Activated CD4-positive, alpha-beta T cell treated with anti-CD3 and anti-CD28 coated beads for 36 hours (primary cell): ENCODE results near the gene ARMC8. TPM values are rescaled to one million over a fixed set of nuclear protein-coding genes. Genes with fewer than 3 reads are reported as not detected.

Source experiments
- ATAC-seq: fragments of 200-7000 bp; cut with Tn5 transposase; one replicate; pipeline ENCODE4 v1.10.0; 2021; ENCODE audit warnings: mild to moderate bottlenecking, moderate library complexity
- CTCF ChIA-PET: fragments of 350-600 bp; sonication (Branson Sonifier 250); formaldehyde crosslinking; loops from one replicate; lab custom pipeline; 2021; ENCODE audit warnings: antibody characterized with exemption; lab: Charles Lee
- POLR2A ChIA-PET: fragments of 350-600 bp; sonication (Branson Sonifier 250); formaldehyde crosslinking; loops from one replicate; lab custom pipeline; 2021; ENCODE audit warnings: antibody characterized with exemption, inconsistent platforms; lab: Charles Lee
- DNase-seq: peaks from one replicate; pipeline ENCODE4 v3.0.0-alpha.2; 2020
- H3K27ac Mint-ChIP-seq: one replicate; pipeline ENCODE4 v1.8.0; 2021; ENCODE audit warnings: mixed read lengths
- H3K27me3 Mint-ChIP-seq: one replicate; pipeline ENCODE4 v1.8.0; 2021; ENCODE audit warnings: mixed read lengths
- H3K36me3 Mint-ChIP-seq: one replicate; pipeline ENCODE4 v1.8.0; 2021; ENCODE audit warnings: low read depth, mixed read lengths
- H3K4me1 Mint-ChIP-seq: one replicate; pipeline ENCODE4 v1.8.0; 2021; ENCODE audit warnings: mixed read lengths
- H3K4me3 Mint-ChIP-seq: one replicate; pipeline ENCODE4 v1.8.0; 2021; ENCODE audit warnings: mild to moderate bottlenecking, moderate library complexity, mixed read lengths
- H3K9me3 Mint-ChIP-seq: one replicate; pipeline ENCODE4 v1.8.0; 2021; ENCODE audit warnings: low read depth, mixed read lengths
- intact Hi-C, 2 experiments: fragments of 100-400 bp; cut with DNase I in 1 of 2; cut with micrococcal nuclease in 1 of 2; formaldehyde crosslinking; loops; one replicate each; pipeline versions ENCODE4 v1.14.2 to v1.15.1; 2022 to 2024; cut with DNase I, micrococcal nuclease
- total RNA-seq, 2 experiments: library from RNA; stranded (reverse); gene quantifications; one replicate each; pipeline ENCODE4 v1.2.3, GENCODE V29; 2021

ARMC8 gene
- total RNA-seq, 2 experiments from 2014 or later = 38.3 to 46.2 TPM

DNA sequence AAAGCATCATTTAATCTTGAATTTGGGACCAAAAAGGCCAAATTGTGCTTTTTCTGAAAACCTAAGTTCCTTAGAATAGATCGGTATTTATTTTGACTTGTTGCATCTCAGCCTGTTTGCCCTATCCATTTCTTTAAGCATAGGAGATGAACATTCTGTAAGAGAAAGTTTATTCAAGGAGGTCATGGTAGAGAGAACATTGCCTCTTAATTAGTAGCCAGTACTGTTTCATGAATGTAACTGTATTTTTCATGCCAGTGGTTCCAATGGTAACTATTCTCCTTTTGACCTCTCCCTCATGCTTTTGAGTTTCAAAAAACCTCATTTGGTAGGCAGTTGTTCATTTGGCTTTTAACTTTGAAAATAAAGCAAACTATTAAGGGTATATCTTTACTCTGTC, 55.4 kb downstream of the ARMC8 start:
- POLR2A ChIA-PET = no interaction called here
- H3K4me1 Mint-ChIP-seq = no peaks in the 10 kb centered on the region
- ATAC-seq = no peak
- CTCF ChIA-PET = interaction anchor here (1.0 kb wide), 1 partner anchor 13 kb away, joined by 3 read pairs; no protein-coding TSS in a partner anchor
- no peaks in the 10 kb centered on the region for H3K9me3 Mint-ChIP-seq
- H3K27ac Mint-ChIP-seq = no peak overlapping the region
- H3K27me3 Mint-ChIP-seq = no peaks in the 10 kb centered on the region
- no peak overlapping the region for H3K4me3 Mint-ChIP-seq
- no peak for DNase-seq
- intact Hi-C loops = no loop called here
- peaks cover 43% of the 10 kb centered on the region for H3K36me3 Mint-ChIP-seq

DNA sequence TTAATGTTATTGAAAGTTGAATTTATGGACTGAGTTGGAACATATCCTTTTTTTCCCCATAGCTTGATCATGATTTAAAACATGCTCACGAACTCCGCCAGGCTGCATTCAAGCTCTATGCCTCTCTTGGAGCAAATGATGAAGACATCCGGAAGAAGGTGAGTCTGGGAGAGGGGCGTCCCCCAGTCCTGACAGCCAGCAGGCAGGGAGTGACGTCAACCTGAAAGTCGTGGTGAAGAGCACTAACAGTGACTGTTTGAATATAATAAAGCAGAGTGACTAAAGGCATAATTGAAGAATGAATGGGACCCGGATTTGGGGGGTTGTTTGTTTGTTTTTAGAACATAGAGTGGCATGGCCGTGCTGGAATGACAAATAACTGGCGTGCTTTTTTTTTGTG, 57.9 kb downstream of the ARMC8 start:
- CTCF ChIA-PET = interaction anchor here (0.6 to 1.4 kb wide), 2 partner anchors 70 to 374 kb away, joined by 3 to 4 read pairs; no protein-coding TSS in a partner anchor
- Mint-ChIP-seq H3K36me3 (peaks cover 49% of the 10 kb centered on the region), H3K9me3 (no peaks in the 10 kb centered on the region), H3K4me3 (no peak overlapping the region), H3K27me3 (no peaks in the 10 kb centered on the region), H3K27ac (no peak overlapping the region), H3K4me1 (no peaks in the 10 kb centered on the region)
- POLR2A ChIA-PET = no interaction called here
- intact Hi-C loops = no loop called here
- DNase-seq (peak; percentile 9), ATAC-seq (peak; percentile 23)

DNA sequence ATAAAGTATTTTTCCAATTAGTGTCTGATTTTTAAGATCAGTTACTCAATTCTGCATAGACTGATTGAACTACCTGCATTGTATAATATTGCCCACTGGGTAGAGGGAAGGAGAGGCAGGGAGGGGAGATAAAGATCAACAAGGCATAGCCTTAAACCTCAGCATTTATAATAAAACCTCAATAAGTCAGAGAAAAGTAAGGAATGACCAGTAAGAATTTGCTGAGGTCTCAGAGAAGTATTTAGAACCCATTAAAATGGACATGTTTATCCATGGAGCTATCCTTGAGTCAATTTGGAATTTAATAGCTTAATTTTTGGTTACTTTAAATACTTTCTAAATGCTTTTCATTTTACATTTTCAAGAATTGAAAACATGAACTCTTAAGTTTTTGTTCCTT, 62.5 kb downstream of the ARMC8 start:
- Mint-ChIP-seq H3K4me1 (peaks cover 2% of the 10 kb centered on the region), H3K27me3 (no peaks in the 10 kb centered on the region), H3K4me3 (no peak overlapping the region), H3K9me3 (no peaks in the 10 kb centered on the region), H3K36me3 (peaks cover 36% of the 10 kb centered on the region), H3K27ac (no peak overlapping the region)
- ChIA-PET POLR2A (interaction anchor here (0.7 kb wide), 1 partner anchor 105 kb away, joined by 5 read pairs; no protein-coding TSS in a partner anchor), CTCF (interaction anchor here (0.8 kb wide), 1 partner anchor 65 kb away, joined by 3 read pairs; no protein-coding TSS in a partner anchor)
- intact Hi-C loops = no loop called here
- DNase-seq = no peak
- no peak for ATAC-seq

DNA sequence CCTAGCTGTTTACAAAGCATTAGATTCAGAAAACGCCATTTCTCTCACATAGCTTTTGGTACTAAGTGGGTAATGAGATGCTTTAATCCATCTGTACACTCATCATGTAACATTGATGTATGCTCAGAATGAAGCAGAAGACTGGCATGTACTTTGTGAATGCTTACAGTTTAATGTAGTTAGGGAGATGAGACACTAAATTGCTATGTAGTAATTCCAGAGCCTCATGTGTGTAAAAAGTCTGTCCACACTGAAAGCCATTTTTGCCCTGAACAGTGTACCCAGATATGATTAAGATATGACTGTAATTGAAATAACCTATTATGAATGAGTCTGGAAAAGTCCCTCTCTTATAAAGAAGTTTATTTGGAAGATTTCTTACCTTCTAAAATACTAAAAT, 66.5 kb downstream of the ARMC8 start:
- Mint-ChIP-seq H3K9me3 (no peaks in the 10 kb centered on the region), H3K4me3 (no peak overlapping the region), H3K27ac (no peak overlapping the region), H3K36me3 (peaks cover 13% of the 10 kb centered on the region), H3K4me1 (peaks cover 7% of the 10 kb centered on the region), H3K27me3 (no peaks in the 10 kb centered on the region)
- ATAC-seq = no peak
- POLR2A ChIA-PET = interaction anchor here (0.5 kb wide), 1 partner anchor 22 kb away, joined by 7 read pairs; no protein-coding TSS in a partner anchor
- no peak for DNase-seq
- CTCF ChIA-PET = no interaction called here
- intact Hi-C loops = no loop called here

DNA sequence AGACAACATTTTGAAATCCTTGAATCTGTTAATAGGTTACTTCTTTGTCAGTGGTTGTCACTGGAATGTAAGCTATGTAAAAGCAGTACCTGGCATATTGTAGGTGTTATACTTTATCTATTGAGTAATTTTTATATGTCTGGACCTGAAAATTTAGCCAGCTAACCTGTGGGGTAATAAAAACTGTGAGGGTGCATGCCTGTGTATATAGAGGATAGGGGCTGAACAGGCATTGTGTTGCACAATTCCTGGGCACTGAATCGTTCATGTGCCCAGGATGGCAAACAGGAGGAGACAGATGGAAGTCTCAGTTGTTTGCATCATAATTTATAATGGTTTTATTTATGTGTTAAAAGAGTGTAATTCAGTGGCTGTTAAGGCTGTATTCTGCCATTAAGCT, 67.1 kb downstream of the ARMC8 start:
- no peak for ATAC-seq
- ChIA-PET CTCF (no interaction called here), POLR2A (no interaction called here)
- H3K36me3 Mint-ChIP-seq = peaks cover 11% of the 10 kb centered on the region
- H3K4me3 Mint-ChIP-seq = no peak overlapping the region
- H3K27ac Mint-ChIP-seq = no peak overlapping the region
- no peaks in the 10 kb centered on the region for H3K27me3 Mint-ChIP-seq
- H3K4me1 Mint-ChIP-seq = peaks cover 7% of the 10 kb centered on the region
- no peaks in the 10 kb centered on the region for H3K9me3 Mint-ChIP-seq
- DNase-seq = no peak
- intact Hi-C loops = no loop called here

DNA sequence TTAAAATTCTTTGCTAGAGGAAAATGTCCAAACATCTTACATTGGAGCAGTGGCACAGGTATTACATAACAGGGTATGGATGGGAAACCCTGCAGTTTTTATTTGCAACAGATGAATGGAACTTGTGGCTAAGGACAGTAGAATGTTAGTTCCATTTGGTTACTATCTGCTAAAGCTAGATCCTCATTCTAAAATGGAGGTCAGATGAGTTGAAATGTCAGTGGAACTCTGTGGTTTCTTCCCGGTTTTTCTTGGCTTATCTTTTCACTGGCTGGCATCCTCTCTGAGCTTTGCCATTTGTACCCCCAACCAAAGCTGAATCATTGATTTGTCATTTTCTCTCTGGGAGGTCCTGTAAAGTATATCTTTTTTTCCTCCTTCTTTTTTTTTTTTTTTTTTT, 68.9 kb downstream of the ARMC8 start:
- no peak overlapping the region for H3K27ac Mint-ChIP-seq
- no peaks in the 10 kb centered on the region for H3K9me3 Mint-ChIP-seq
- ChIA-PET POLR2A (no interaction called here), CTCF (interaction anchor here (1.7 kb wide), 1 partner anchor 14 kb away, joined by 3 read pairs; no protein-coding TSS in a partner anchor)
- no peaks in the 10 kb centered on the region for H3K27me3 Mint-ChIP-seq
- H3K4me1 Mint-ChIP-seq = peaks cover 7% of the 10 kb centered on the region
- peaks cover 8% of the 10 kb centered on the region for H3K36me3 Mint-ChIP-seq
- ATAC-seq (no peak), DNase-seq (no peak)
- intact Hi-C loops = no loop called here
- no peak overlapping the region for H3K4me3 Mint-ChIP-seq

DNA sequence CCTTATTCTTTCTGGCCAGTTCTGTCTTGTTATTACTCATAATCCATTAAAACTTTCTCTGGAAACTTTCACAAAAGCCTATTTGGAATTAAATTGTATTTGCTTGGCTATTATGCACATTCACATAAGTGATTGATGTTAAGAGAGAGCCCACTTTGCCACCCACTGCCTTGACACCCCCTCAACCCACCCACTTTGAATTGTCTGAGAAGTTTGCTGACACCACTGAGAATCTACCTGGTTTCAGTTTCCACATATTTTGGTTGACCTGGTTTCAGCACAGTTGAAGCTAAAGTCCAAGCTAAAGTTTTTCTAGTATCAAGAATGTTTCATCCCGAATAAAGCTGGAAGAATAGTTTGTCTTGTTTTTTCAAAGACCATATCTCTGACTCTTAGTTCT, 70.9 kb downstream of the ARMC8 start:
- Mint-ChIP-seq H3K4me1 (peaks cover 7% of the 10 kb centered on the region), H3K9me3 (no peaks in the 10 kb centered on the region), H3K4me3 (no peak overlapping the region), H3K27me3 (no peaks in the 10 kb centered on the region), H3K36me3 (peaks cover 8% of the 10 kb centered on the region), H3K27ac (no peak overlapping the region)
- DNase-seq (no peak), ATAC-seq (no peak)
- intact Hi-C loops = no loop called here
- POLR2A ChIA-PET = no interaction called here
- CTCF ChIA-PET = no interaction called here

DNA sequence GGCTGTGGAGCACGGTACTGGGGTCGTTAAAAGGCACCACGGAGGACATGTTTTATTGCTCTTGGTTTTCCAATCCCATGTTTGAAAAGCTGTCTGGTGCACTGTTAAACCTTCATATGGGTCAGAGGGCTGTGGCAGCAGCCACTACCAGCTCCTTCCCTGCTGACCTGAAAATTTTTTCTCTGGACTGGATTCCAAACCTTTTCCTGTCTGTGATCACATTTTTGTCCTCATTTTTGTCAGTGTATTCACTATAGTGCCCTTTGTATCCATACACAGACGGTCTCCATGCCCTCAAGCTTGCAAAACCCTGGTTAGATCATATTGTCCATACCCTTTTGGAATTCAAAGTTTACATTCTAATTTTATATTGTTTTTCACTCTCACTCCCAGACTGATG, 72.0 kb downstream of the ARMC8 start:
- DNase-seq (no peak), ATAC-seq (no peak)
- Mint-ChIP-seq H3K9me3 (no peaks in the 10 kb centered on the region), H3K27me3 (no peaks in the 10 kb centered on the region), H3K27ac (no peak overlapping the region), H3K4me3 (no peak overlapping the region), H3K36me3 (peaks cover 11% of the 10 kb centered on the region), H3K4me1 (peaks cover 6% of the 10 kb centered on the region)
- intact Hi-C loops = no loop called here
- ChIA-PET POLR2A (no interaction called here), CTCF (interaction anchor here (0.6 to 0.9 kb wide), 2 partner anchors 140 to 190 kb away, joined by 3 read pairs; no protein-coding TSS in a partner anchor)

DNA sequence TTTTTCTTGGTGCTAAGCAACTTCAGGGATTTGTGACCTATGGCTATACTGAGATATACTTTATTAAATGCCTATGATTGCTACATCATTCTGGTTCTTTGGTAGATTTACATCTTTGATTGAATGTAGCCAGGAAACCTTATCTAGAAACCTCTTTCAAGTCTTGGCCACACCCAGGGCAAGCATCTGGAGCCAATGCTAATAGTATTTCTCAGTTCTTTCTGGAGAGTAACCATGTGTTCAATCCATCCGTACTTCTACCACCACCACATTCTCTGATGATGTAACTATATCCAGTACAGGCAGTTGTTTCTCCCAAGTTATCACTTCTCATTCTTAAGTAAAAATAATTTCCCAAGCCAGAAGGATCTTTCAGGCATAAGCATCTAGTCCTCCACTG, 73.5 kb downstream of the ARMC8 start:
- no peak overlapping the region for H3K4me3 Mint-ChIP-seq
- peaks cover 5% of the 10 kb centered on the region for H3K4me1 Mint-ChIP-seq
- no peaks in the 10 kb centered on the region for H3K9me3 Mint-ChIP-seq
- H3K27ac Mint-ChIP-seq = no peak overlapping the region
- POLR2A ChIA-PET = no interaction called here
- ATAC-seq = no peak
- peaks cover 12% of the 10 kb centered on the region for H3K36me3 Mint-ChIP-seq
- intact Hi-C loops = no loop called here
- H3K27me3 Mint-ChIP-seq = no peaks in the 10 kb centered on the region
- no peak for DNase-seq
- CTCF ChIA-PET = no interaction called here

DNA sequence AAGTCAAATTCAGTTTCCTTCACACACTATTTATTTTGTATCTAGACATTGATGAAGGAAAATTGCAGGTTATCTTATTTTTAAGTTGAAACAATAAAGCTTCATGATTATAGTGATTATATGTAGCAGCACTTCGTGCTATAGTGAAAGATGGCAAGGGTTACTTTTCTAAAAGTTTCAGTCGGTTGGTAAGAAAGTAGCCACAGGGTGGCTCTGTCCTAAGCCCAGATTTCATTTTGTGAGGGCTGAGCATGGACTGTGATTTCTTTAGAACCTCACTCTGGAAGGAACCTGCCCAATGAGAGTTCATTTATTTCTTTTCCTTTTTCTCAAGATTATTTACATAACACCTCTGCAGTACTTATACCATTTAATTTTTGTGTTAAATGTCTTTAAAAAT, 76.0 kb downstream of the ARMC8 start:
- Mint-ChIP-seq H3K4me1 (no peaks in the 10 kb centered on the region), H3K4me3 (no peak overlapping the region), H3K9me3 (no peaks in the 10 kb centered on the region), H3K36me3 (peaks cover 14% of the 10 kb centered on the region), H3K27ac (no peak overlapping the region), H3K27me3 (no peaks in the 10 kb centered on the region)
- ATAC-seq (no peak), DNase-seq (no peak)
- ChIA-PET CTCF (interaction anchor here (2.6 kb wide), 1 partner anchor 8 kb away, joined by 6 read pairs; no protein-coding TSS in a partner anchor), POLR2A (no interaction called here)
- intact Hi-C loops = no loop called here

DNA sequence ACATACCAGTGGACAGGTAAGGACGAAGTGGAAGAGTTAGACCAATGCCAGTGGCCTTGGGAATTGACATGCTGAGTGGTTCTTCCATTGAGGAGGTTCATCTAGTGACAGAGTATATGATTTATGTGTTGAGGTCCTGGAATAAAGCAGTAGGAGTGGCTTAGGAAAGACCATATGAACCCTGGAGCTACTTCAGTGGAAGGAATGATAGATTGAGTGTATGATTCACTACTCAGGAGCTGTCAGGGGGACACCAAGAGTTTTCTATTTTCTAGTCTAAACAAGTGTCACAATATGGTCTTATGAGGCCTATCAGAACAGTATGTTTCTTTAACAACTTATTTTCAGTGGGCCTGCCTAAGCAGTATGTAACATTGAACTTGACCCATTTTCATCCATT, 78.6 kb downstream of the ARMC8 start:
- Mint-ChIP-seq H3K4me1 (no peaks in the 10 kb centered on the region), H3K9me3 (no peaks in the 10 kb centered on the region), H3K27me3 (no peaks in the 10 kb centered on the region), H3K4me3 (no peak overlapping the region), H3K36me3 (peaks cover 15% of the 10 kb centered on the region), H3K27ac (no peak overlapping the region)
- ATAC-seq = no peak
- POLR2A ChIA-PET = no interaction called here
- DNase-seq = no peak
- intact Hi-C loops = no loop called here
- CTCF ChIA-PET = no interaction called here

DNA sequence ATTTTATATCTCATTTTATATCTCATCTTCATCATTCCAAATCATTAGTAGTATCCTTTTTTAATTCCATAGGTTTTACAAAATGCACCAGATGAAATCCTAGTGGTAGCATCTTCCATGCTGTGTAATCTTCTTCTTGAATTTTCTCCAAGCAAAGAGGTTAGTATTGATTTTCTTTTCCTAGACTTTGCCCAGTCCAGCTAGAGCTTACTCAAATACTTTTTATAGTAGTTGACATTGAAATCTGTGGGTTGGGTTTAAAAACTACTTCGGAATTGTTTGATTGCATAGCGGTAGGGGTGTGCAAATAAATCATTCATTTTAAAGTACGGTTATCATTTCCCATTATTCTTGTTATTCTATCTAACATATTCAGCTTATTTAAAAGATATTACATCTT, 80.0 kb downstream of the ARMC8 start:
- Mint-ChIP-seq H3K36me3 (peaks cover 24% of the 10 kb centered on the region), H3K9me3 (no peaks in the 10 kb centered on the region), H3K27me3 (no peaks in the 10 kb centered on the region), H3K4me3 (no peak overlapping the region), H3K4me1 (peaks cover 8% of the 10 kb centered on the region), H3K27ac (no peak overlapping the region)
- no peak for DNase-seq
- POLR2A ChIA-PET = interaction anchor here (0.6 kb wide), 1 partner anchor 95 kb away, joined by 3 read pairs; no protein-coding TSS in a partner anchor
- intact Hi-C loops = no loop called here
- CTCF ChIA-PET = interaction anchor here (1.5 kb wide), 1 partner anchor 63 kb away, joined by 3 read pairs; the partner anchor contains the start of gene NME9
- ATAC-seq = no peak
